Stimulated activated CD4-positive, alpha-beta T cell treated with anti-CD3 and anti-CD28 coated beads, TNF-alpha, amount 100 ng/mL, for 4 hours (primary cell): Measurements from ENCODE around the gene PRDM16.

Experiments used
- DNase-seq, 3 experiments: peaks; one replicate each; pipeline ENCODE4 v3.0.0-alpha.2; 2020; ENCODE audit warnings: low read depth in 3 of 3

PRDM16 gene

GRCh38 chr1:3393024-3393986 is 324.3 kb downstream of the PRDM16 start:
- DNase-seq: no peak

GRCh38 chr1:3393987-3394920 is 325.3 kb downstream of the PRDM16 start:
- DNase-seq: no peak

GRCh38 chr1:3396411-3396810 is 327.4 kb downstream of the PRDM16 start:
- DNase-seq: no peak

- DNase-seq: no peak
These were observed 328.3 kb downstream of the PRDM16 start for GRCh38 chr1:3397311-3397710.

GRCh38 chr1:3398396-3399140 is 329.6 kb downstream of the PRDM16 start:
- no peak for DNase-seq

- no peak for DNase-seq
These were observed 330.7 kb downstream of the PRDM16 start for GRCh38 chr1:3399732-3400131.

- DNase-seq: no peak
These were observed 332.7 kb downstream of the PRDM16 start for GRCh38 chr1:3401585-3402257.

- DNase-seq: no peak
These were observed 333.4 kb downstream of the PRDM16 start for GRCh38 chr1:3402258-3403010.

GRCh38 chr1:3403011-3403345 is 334.0 kb downstream of the PRDM16 start:
- no peak for DNase-seq

GRCh38 chr1:3403388-3404231 is 334.6 kb downstream of the PRDM16 start:
- DNase-seq: no peak

- DNase-seq: no peak
These were observed 335.3 kb downstream of the PRDM16 start for GRCh38 chr1:3404301-3404700.

- DNase-seq: no peak
These were observed 335.8 kb downstream of the PRDM16 start for GRCh38 chr1:3404801-3405200.

- no peak for DNase-seq
These were observed 336.5 kb downstream of the PRDM16 start for GRCh38 chr1:3405491-3405890.

GRCh38 chr1:3405974-3406867 is 337.2 kb downstream of the PRDM16 start:
- no peak for DNase-seq

- no peak for DNase-seq
These were observed 338.0 kb downstream of the PRDM16 start for GRCh38 chr1:3407021-3407420.

- no peak for DNase-seq
These were observed 339.8 kb downstream of the PRDM16 start for GRCh38 chr1:3408751-3409266.

- DNase-seq: no peak
These were observed 340.6 kb downstream of the PRDM16 start for GRCh38 chr1:3409366-3410141.
